HG03469 (cell line): ENCODE data around the gene ZMYND19.
"Not testable (repeated sequence)": the region's sequence is repeated elsewhere in the genome, so short reads cannot be mapped to it uniquely, and the experiment has no call there.

Experiments used
- ATAC-seq: cut with Tn5 transposase; IDR thresholded peaks from one replicate; pipeline ENCODE4 v1.9.1; 2021; ENCODE audit warnings: mild to moderate bottlenecking, moderate library complexity, moderate number of reproducible peaks; ENCODE audit not compliant: unreplicated experiment

The ZMYND19 gene

DNA sequence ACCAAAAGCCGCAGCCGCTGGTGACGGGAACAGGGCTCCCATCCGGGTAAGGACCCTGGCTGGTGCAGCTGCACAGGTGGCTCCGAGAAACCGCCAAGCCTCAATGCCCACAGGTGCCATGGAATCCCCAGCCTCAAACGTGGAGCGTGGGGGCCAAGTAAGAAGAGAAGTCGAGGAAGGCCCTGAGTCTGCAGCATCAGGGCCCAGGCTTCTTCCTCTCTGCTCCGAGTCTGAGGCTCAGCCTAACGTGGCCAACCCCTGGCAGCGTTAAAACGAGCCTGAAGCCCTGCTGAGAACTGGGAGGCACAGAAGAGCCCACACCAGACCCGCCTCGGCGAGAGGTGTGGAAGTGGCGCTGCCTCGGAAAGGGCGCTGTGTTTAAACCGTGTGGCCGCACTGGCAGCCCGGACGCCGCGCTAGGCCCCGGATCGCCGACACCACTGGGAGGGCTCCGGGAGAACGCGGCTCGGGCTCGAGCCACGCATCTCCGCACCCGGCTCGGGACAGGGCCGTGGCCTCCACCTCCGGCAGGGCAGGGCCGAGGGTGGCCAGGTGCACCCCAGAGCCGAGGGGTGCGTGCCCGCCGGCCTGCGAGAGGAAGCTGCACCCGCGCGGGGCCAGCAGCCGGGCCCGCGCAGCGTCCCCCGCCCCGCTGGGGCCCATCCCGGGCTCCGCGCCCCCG lies 730 bp downstream of the ZMYND19 start:
- peak; percentile 17 for ATAC-seq

DNA sequence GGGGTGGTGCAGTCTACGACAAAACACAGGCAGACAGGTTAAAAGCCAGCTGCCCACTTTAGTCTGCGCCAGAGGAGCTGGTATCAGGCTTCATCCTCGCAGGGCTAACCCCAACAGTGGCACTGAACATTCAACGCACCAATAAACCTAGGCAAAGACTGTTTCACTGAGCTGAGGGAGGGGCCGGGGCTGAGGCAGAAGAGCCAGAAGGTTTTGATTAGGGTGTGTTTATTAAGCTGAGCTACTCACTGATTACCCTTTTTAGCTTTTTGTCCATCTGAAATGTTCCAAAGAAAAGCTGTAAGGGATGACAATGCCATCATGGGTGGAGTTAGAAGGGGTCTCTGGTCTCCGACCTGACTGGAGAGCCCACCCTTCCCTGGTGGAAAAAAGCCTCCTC lies 1.4 kb downstream of the ZMYND19 start:
- ATAC-seq = no peak

DNA sequence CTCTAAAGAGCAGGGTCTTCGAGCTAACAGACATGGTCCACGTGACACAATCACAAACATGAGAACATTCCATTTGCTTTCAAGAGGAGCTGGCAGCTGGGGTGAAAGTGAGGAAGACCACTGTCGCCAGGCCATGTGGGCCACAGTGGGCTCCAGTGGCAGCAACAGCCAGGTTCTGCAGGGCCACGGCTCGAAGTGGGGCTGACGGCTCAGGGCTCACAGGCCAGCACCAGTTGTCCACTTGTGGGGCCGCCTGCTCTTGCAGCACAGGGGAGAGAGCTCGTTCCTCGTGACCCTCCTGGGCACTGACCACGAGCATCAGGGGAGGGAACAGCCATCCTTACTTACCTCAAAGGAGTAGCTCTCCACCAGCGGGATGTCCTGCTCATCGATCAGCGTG lies 2.0 kb downstream of the ZMYND19 start:
- ATAC-seq = no peak

DNA sequence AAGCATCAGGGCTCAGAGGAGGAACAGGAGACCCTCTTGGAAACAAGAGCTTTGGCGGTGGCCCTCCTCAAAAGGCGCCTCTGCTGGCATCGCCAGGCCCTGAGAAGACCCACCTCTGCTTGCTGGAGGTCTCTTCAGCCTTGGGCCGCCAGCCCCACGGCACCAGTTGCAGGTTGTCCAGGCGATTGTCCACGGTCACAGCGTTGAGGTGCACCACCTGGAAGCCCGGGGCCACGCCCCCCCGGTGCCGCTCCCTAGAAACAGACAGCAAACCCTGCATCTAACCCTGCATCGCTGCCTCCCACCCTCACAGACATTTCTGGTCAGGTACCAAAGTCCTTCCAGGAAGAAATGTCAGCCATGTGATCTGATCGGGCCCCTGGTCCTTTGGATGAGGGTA lies 3.5 kb downstream of the ZMYND19 start:
- no peak for ATAC-seq

DNA sequence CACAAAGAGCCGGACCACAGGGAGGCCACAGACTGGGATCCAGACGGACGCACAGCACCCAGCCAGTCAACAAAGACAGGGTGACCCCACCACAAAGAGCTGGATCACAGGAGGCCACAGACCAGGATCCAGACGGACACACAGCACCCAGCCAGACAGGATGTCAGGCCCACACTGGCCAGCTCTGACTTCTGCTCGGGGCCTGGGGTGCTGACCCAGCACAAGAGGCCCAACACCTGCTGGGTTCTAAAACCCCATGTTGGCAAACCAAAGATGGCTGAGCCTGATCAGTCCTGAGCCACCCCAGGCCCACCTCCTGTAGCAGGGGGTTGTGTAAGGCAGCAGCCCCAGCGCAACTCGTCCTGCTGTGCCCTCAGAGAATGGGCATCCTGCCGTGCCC lies 6.4 kb downstream of the ZMYND19 start:
- no peak for ATAC-seq

DNA sequence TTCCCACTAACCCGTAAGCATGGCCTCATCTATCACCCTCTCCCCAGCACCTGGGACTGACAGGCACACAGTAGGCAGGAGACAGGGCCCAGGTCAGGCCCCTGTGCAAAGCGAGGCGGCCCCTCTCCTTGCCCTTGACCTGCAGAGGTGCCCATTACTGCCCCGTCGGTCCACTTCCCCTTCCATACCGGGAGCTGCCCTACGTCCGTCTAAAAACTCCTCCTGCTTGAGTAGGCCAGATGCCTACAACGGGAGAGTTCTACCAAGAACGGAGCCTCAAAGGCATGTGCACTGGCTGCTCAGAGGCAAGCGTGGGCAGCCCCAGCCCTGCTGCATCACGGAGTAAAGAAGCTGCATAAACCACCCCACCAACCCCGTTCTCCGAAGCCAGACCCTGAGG lies 7.0 kb downstream of the ZMYND19 start:
- ATAC-seq = no peak

DNA sequence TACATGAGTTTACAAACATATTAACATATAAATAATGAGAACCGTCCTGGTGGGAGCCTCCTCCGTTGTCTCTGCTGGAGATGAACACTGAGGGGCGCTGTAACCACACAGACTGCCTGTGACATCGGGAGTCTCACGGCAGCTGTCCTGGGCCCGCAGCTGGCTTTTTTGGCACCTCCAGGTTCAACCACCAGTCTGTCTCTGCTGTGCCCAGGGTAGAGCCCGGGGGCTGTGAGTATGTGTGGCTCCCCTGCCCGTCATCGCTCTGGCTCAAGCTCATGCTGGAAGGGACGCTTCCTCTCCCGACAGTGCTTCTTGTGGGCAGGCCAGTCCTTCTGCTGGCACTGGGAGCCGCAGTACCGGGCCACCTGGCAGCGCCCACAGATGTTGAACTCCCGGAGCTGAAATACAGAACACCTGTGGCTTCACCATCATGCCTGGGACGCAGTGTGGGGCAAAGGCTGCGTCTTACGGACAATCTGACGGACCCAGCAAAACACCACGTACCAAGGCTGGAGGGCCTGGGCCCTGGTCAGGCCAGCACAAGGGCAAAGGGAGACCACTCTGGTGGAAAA lies 7.9 kb downstream of the ZMYND19 start:
- ATAC-seq = no peak

DNA sequence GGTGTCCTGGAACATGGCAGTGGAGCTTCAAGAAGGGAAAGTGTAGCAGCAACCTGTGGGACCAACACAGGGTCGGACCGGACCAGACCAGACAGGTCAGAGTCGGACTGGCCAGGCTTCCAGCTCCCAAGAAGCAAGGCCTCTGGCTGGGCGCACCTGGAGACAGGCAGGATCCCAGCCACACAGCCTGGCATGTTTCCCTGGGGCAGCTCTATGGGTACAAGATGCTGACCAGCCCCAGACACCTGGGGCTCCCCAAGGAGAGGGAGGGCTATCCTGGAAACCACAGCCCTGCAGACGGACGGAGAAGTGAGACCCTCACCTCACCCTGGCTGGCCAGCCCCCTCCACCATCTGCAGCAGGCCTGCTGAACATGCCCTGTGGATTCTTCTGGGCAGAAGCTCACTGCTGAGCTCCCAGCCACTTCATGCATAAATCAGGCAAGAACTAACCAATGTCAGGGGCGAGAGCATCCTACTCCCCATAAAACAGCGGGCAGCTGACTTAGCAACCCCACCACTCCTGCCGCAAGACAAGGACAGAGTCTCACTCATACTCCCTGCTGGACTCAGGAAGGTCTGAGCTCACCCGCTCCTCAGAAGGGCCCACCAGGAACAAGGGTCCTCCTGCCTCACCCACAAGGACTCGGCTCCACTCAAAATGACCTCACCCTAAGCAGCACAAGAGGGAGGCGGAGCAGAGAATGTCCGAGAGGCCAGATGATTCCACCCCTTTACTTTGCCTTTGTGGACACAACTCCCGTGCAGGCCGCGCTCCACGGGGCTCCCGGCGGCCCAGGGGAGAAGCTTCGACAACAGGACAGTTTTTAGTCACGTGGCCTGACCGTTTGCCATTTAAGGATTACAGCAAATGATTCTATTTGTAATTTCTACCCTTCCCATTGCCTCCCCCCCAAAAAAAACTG lies 8.7 kb downstream of the ZMYND19 start:
- no peak for ATAC-seq

DNA sequence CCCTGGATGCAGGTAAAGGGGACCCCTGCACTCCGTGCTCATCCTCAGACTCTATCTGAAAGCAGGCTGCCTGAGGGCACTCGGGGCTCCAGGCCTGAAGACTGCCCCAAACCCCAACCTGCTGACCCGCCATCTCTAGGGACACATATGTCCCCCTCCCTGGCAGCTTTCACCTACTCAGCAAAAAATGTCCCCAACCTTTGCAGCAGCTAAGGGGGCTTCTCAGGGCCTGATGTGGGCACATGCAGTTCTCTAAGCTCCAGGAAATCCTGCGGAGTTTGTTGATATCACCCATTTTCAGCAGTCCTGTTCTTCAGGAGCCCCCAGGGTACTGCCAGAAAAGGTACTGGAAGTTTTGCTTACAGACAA lies 9.4 kb downstream of the ZMYND19 start:
- no peak for ATAC-seq

DNA sequence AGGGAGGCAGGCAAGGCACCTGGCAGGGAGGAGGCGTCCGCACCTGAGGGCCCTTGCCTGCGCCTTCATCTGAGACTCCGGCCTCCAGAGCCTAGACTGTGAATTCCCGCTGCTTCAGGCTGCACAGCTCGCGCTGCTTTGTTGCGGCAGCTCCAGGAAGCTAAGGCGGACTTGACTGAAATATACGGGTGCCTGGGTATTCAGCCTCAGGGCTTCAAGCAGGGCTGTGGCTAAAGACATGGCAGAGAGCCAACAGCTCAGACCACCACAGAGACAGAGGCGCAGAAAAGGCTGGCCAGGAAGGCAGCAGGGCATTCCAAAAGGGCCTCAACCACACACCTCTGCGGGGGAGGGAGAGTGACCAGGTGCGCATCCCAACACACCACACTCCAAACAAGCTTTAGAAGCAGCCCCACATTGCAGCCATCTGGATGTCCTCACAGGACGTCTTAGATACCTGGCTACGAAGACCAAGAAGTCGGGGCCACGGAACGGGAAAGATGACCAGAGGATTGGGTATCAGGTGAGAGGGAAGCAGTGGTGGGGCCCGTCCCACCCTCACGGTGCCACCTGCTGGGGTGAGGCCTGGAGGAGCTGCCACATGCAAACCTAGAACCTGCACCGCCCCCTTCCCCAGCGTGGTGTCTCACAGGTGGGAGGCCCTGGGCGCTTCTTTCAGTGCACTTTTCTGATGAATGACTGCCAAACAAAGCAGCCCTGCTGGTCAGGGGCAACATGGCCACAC lies 9.9 kb downstream of the ZMYND19 start:
- no peak for ATAC-seq

DNA sequence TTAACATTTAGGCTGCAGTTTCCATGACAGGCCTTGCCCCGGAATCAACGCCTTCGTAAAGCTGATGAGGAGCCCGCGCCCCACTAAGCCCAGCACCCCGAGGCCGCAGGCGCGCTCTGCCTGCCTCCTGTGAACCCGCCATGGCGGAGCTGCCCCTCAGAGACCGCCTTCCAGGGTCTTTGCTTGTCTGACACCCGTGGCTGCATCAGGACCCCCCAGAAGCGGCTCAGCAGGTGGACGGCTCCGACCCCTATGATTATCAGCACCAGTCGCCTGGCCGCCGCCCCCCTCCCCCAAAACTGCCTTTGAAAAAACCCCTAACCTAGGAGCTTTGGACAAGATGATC lies 11.1 kb downstream of the ZMYND19 start:
- ATAC-seq = no peak

DNA sequence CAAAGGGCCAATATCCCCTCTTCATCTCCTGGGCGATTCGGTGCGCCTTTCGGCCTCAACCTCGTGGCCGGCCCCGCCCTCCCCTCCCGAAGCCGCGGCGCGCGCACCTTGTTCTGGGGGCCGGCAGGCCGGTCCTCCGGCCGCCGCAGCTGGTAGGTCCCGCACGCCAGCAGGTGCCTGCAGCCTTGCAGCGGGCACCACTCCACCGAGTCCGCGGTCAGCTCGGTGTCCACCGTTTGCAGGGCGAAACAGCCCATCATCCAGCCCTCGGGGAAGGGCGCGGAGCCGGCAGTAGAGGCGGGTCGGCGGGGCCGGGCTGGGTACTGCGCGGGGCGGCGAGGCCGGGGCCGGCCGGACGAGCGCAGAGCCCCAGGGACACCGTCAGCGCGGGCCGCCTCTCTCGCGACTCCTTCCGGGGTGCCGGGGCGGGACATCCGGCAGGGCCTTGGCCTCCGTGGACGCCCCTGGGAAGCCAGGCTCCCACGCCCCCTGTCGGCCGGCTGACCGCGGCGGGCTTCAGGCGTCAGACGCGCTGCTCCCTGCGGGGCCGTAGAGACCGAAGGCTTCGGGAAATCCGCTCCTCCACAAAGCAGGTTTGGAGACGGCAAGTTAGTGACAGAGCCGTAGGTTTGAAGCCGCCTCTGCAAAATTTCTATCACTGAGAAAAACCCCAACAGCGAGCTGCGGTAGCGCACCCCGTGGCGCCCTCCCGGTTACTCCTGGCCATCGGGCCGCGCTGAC lies 11.6 kb downstream of the ZMYND19 start, which contains the start of gene DPH7:
Gene DPH7, minus strand, starts transcription at position 408 of the 741 bp plus-strand sequence. Its CDS starts 148 bp downstream, at position 260.
- ATAC-seq = peak; percentile 70

DNA sequence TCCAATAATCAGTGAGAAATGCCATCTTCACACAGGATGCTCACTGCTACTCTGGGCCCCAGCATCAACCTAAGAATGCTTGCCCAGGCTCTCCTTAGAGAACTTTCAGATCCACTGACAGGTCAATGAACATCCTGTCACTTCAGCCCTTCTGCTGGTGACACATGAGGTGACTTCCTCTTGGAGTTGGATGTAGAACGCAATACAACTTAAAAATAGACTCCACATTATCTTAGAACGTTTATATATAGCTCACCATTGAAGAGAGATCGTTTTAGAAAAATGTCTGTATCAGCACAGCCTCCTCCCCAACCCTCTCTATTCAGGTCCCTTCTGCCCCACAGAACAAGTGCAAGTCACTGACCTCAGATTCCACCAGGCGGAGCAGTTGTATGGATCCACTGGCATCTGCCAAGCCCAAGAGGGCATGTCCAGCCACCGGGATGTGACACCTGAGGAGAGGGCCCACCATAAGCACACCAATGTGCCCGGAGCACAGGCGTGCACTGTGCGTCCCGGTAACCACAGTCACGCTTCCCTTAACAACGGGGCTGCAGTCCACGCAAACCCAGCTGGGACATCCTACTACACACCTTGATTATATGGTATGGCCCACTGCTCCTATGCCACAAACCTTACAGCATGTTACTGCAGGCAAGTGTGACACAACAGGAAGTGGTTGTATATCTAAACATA lies 14.4 kb downstream of the ZMYND19 start:
- no peak for ATAC-seq

DNA sequence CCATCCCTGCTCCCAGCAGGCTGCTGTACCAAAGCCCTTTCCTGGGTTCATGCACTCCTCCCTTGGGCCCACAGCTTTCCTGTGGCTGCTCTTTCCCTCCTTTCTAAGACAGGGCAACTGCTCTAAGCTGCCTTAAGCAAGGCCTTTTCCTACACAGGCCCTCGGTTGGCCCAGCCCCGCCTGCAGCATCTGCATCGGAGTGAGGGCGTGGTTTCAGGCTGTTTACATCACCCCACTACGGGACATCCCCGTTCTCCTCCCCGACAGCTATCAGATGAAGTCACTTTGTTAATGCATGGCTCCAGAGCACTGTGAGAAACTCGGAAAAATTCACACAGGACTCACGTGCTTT lies 15.0 kb downstream of the ZMYND19 start:
- ATAC-seq = no peak

DNA sequence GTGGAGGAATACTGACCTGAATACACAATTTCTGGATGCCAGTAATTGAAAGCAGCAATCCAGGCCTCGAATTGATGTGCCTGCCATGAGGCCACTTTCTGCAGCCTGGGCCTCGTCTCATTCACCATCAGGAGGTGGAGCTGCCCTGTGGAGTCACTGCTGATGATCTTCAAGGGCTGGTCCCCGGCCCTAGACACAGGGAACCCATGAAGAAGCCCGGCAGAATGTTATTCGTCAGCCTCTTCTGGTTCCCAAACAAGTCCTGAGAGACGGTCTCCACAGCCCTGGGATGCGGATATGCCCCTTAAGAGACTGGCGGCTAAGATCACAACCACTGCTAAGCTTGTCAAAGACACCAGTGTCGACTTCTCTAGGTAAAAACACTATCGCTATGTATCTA lies 16.1 kb downstream of the ZMYND19 start:
- no peak for ATAC-seq

DNA sequence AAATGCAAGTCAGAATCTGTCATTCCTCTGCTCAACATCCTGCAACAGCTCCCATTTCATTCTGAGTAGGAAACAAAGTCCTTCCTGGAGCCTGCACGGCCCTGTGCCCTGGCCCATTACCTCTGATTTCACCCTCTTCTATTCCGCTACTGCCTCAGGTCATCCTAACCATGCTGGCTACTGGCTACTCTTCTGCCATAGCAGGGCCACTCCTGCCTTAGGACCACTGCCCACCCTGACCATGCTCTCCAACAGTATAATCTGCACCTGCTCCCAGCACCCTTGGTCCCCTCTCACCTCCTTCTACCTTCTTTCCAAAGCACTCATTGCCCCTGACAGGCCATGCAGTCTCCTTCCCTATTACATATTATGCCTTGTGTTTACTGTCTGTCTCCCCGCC lies 19.7 kb downstream of the ZMYND19 start:
- no peak for ATAC-seq

DNA sequence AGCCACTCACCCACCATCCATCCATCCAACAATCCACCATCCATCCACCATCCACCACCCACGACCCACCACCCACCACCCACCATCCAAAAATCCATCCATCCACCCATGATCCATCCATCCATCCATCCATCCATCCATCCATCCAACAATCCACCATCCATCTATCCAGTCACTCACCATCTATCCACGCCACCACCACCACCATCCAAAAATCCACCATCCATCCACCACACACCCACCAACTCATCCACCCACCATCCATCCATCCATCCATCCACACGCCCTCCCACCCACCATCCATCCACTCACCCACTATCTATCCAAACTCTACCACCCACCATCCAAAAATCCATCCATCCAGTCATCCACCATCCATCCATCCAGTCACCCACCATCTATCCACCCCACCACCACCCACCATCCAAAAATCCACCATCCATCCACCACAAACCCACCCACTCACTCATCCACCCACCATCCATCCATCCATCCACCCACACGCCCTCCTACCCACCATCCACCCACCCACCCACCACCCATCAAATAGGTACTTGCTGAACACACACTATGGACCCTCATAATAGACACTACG lies 20.6 kb downstream of the ZMYND19 start:
- no peak for ATAC-seq

DNA sequence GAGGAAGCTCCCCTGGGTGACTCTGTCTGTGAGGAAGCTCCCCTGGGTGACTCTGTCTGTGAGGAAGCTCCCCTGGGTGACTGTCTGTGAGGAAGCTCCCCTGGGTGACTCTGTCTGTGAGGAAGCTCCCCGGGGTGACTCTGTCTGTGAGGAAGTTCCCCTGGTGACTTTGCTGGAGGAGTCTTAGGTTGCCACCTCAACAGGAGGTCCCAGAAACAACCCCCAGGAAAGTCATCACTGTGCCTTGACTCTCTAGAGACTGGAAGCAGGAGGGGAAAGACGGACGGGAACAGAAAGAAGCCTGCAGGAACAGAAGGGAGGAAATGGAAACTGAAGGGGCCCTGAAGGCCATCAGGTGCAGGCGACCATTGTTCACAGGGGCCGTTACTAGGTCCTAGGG lies 21.9 kb downstream of the ZMYND19 start:
- not testable (repeated sequence) for ATAC-seq

DNA sequence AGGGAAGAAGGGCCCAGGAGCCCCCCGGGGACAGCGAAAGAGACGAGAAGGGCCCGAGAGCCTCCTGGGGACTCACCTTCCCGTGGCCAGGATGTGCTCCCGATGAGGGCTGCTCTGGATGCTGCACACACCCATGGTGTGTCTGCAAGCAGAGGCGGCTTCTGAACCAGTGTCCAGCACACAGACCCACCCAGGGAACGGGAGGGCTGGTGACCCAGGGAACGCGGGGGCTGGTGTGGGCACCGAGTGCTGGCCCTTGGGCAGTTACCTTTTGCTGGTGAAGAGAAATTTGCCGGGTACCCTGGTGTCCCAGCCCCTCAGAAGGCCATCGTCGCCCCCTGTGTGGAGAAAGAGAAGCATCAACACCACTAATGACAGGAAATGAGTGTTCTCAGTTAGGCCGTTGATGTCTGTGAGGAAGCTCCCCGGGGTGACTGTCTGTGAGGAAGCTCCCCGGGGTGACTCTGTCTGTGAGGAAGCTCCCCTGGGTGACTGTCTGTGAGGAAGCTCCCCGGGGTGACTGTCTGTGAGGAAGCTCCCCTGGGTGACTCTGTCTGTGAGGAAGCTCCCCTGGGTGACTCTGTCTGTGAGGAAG lies 25.4 kb downstream of the ZMYND19 start:
- ATAC-seq = no peak
